HUES6 (cell line): Measurements from ENCODE around the gene NRP2.

ENCODE experiments used
- H3K27ac ChIP-seq: 2 replicates; pipeline ENCODE4 v1.7.0; 2013; ENCODE audit warnings: low read depth, mild to moderate bottlenecking, low read length, inconsistent platforms
- H3K27me3 ChIP-seq: 2 replicates; pipeline ENCODE4 v1.6.1; 2013; ENCODE audit warnings: low read length; ENCODE audit not compliant: control insufficient read depth, insufficient read depth
- H3K36me3 ChIP-seq: 2 replicates; pipeline ENCODE4 v1.6.1; 2013; ENCODE audit warnings: low read length; ENCODE audit not compliant: control insufficient read depth, insufficient read depth
- H3K4me1 ChIP-seq: 2 replicates; pipeline ENCODE4 v1.6.1; 2013; ENCODE audit warnings: low read length; ENCODE audit not compliant: control insufficient read depth, insufficient read depth
- H3K4me3 ChIP-seq: 2 replicates; pipeline ENCODE4 v1.5.1; 2013; ENCODE audit warnings: low read depth, low read length
- H3K9ac ChIP-seq: one replicate; pipeline ENCODE4 v1.6.1; 2013; ENCODE audit warnings: mild to moderate bottlenecking, low read length
- H3K9me3 ChIP-seq: 2 replicates; pipeline ENCODE4 v1.6.1; 2013; ENCODE audit warnings: low read depth, low read length; ENCODE audit not compliant: control insufficient read depth, insufficient read depth

The NRP2 gene

DNA sequence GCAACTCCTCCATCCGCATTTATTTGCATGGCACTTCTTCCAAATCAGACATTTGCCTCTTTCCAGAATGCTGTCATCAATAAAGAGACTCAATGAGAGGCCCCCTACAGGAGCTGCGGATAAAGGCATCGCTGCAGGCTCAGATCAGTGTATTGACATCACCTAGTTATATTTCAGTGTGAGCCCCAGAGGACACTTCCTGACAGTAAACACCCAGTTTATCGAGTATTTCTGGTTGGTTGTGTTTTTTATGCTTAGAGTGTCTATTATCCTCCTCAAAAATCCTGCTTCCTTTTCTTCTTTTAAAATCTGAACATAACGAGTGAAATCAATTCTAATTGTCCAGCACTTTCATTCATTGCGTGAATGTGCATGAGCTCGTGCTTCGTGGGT is 38.8 kb downstream of the NRP2 start:
- H3K9me3 ChIP-seq, result no peaks in the 10 kb centered on the region
- H3K36me3 ChIP-seq, result peaks cover 42% of the 10 kb centered on the region
- no peak overlapping the region for H3K27ac ChIP-seq
- no peak overlapping the region for H3K9ac ChIP-seq
- H3K4me1 ChIP-seq, result peaks cover 43% of the 10 kb centered on the region
- no peak overlapping the region for H3K4me3 ChIP-seq
- no peaks in the 10 kb centered on the region for H3K27me3 ChIP-seq

DNA sequence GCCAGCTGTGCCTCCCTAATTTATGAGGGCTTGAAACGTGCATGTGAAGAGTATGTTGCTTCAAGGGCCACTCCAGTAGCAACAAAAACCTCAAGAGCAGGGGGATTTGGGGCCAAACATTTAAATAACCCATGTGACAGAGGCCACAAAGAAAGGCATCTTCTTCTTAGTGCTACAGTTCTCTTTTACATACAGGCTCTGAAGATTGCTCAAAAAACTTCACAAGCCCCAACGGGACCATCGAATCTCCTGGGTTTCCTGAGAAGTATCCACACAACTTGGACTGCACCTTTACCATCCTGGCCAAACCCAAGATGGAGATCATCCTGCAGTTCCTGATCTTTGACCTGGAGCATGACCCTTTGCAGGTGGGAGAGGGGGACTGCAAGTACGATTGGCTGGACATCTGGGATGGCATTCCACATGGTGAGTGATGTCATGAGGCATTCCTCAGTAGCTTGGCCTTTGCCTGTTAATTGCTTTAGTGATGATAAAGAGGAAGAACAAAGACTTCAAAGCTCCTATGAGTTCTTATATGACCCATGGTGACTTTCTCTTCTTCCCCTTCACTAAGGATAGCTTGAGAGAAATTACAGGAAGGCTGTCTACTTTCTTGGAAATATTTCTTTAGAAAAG is 40.1 kb downstream of the NRP2 start:
- Histone ChIP-seq H3K27me3 (no peaks in the 10 kb centered on the region), H3K9ac (no peak overlapping the region), H3K9me3 (no peaks in the 10 kb centered on the region), H3K4me1 (peaks cover 40% of the 10 kb centered on the region), H3K4me3 (no peak overlapping the region), H3K36me3 (peaks cover 55% of the 10 kb centered on the region), H3K27ac (no peak overlapping the region)

DNA sequence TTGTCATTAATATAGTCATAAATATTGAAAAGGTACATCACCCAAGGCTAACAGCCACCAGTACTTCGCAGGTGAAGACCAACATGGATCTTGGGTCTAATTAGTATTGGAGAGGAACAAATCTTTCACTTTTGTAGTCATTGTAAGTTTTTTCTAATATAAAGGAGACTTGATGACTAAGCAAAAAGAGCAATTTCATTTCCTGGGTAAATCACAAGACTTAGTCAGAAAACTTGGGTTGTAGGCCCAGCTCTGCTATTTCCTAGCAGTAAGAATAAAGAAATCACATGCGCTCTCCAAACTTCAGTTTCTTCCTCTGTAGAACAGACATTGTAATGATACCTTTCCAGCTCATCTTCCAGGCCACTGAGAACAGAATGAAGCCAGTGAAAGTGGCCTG is 40.9 kb downstream of the NRP2 start:
- H3K4me3 ChIP-seq, result no peak overlapping the region
- no peak overlapping the region for H3K9ac ChIP-seq
- H3K36me3 ChIP-seq, result peaks cover 55% of the 10 kb centered on the region
- H3K9me3 ChIP-seq, result no peaks in the 10 kb centered on the region
- H3K27ac ChIP-seq, result no peak overlapping the region
- H3K27me3 ChIP-seq, result no peaks in the 10 kb centered on the region
- peaks cover 40% of the 10 kb centered on the region for H3K4me1 ChIP-seq

DNA sequence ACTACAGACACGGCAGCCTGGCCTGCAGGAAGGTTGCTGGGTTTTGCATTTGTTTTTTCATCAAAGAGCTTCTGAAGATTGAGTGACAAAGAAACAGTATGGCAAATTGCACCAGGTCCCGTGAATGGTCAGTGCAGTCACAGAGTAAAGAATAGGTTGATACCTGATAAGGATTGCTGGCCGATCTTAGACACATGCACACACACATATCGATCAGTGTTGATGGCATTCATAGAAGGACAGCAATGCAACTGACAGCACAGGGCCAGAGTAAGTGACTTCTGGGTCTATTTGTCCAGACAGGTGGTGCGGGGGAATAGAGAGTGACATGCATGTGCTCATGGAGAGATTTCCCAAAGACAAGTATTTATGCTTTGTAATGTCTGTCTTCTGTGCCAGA is 42.8 kb downstream of the NRP2 start:
- no peak overlapping the region for H3K27ac ChIP-seq
- no peak overlapping the region for H3K9ac ChIP-seq
- no peak overlapping the region for H3K4me3 ChIP-seq
- H3K4me1 ChIP-seq, result peaks cover 43% of the 10 kb centered on the region
- H3K27me3 ChIP-seq, result no peaks in the 10 kb centered on the region
- peaks cover 62% of the 10 kb centered on the region for H3K36me3 ChIP-seq
- no peaks in the 10 kb centered on the region for H3K9me3 ChIP-seq

DNA sequence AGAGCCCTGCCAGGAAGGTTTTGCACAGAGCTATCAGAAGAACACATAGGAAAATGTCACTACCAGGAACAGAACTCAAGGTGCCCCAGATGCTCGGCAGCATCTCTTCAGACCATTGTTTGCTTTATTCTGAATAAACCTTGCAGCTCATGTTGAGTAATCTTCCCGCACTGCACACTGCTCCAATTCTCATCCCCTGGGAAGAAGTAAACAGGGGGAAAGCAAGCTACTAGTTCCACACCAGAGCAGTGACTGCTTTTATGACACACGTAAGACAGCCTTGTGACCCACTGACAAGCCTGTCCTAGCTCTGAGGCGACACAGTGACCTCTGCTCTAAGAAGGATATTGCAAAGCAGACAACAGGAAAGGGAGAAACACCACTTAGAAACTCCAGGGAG is 44.2 kb downstream of the NRP2 start:
- Histone ChIP-seq H3K9ac (no peak overlapping the region), H3K4me3 (no peak overlapping the region), H3K27ac (no peak overlapping the region), H3K9me3 (no peaks in the 10 kb centered on the region), H3K4me1 (peaks cover 42% of the 10 kb centered on the region), H3K27me3 (no peaks in the 10 kb centered on the region), H3K36me3 (peaks cover 69% of the 10 kb centered on the region)

DNA sequence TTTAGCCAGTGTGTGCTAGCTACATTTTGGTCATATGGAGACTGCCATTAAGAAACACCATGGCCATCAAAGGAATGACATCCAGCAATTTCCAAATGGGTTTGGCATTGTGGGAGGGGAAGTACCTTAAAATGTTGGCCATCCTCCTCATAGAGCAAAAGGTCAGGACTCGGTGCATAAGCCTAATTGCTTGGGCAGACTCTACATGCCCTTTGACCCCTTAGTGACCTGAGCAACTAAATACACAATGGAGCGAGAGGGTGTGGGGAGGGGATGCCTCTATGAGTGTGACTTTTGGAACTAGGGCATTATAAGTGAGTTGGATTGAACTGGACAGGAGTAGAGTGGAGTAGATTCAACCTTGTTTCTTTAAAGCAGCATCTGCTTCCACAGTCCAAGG is 44.9 kb downstream of the NRP2 start:
- no peak overlapping the region for H3K4me3 ChIP-seq
- H3K27me3 ChIP-seq, result no peaks in the 10 kb centered on the region
- no peak overlapping the region for H3K9ac ChIP-seq
- no peak overlapping the region for H3K27ac ChIP-seq
- peaks cover 72% of the 10 kb centered on the region for H3K36me3 ChIP-seq
- H3K9me3 ChIP-seq, result no peaks in the 10 kb centered on the region
- H3K4me1 ChIP-seq, result peaks cover 40% of the 10 kb centered on the region

DNA sequence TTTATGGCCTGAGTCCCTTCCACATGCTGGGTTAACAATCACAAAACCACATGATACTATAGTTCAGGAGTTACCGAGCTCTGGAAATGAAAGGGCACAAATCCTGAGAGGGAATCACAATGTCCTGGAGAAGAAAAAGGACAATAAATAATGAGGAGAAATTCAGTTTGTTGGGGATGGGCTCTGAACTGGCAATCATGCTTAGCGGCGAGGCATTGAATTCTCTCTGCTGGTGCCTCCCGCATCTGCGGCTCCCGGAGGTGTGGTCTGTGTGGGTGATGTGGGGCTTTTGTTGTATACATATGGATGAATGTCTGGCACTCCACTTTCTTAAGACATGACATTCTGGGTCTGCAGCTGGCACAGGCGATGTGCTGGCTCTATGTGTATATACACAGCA is 46.1 kb downstream of the NRP2 start:
- H3K9ac ChIP-seq, result no peak overlapping the region
- no peaks in the 10 kb centered on the region for H3K27me3 ChIP-seq
- H3K9me3 ChIP-seq, result no peaks in the 10 kb centered on the region
- no peak overlapping the region for H3K27ac ChIP-seq
- peaks cover 65% of the 10 kb centered on the region for H3K36me3 ChIP-seq
- H3K4me3 ChIP-seq, result no peak overlapping the region
- peaks cover 37% of the 10 kb centered on the region for H3K4me1 ChIP-seq

DNA sequence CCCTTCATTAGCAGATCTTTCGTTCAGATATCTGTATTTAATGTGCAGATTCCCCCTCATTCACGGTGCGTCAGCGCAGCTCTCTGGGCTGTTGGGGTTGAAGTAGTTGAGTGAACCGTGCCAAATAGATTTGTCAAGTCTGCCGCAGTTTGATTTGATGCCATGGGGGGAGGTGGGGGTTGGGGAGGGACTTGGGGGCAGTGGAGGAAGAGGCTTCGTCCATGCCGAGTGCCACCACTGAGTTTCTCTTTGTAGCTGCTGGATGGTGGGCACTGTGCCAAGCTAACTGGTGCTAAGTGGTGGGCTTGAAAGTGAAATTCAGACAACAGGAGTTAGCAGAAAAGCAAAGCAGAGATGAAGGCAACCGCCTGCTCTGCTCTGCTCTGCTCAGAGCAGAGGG is 47.9 kb downstream of the NRP2 start:
- Histone ChIP-seq H3K9ac (no peak overlapping the region), H3K9me3 (no peaks in the 10 kb centered on the region)

DNA sequence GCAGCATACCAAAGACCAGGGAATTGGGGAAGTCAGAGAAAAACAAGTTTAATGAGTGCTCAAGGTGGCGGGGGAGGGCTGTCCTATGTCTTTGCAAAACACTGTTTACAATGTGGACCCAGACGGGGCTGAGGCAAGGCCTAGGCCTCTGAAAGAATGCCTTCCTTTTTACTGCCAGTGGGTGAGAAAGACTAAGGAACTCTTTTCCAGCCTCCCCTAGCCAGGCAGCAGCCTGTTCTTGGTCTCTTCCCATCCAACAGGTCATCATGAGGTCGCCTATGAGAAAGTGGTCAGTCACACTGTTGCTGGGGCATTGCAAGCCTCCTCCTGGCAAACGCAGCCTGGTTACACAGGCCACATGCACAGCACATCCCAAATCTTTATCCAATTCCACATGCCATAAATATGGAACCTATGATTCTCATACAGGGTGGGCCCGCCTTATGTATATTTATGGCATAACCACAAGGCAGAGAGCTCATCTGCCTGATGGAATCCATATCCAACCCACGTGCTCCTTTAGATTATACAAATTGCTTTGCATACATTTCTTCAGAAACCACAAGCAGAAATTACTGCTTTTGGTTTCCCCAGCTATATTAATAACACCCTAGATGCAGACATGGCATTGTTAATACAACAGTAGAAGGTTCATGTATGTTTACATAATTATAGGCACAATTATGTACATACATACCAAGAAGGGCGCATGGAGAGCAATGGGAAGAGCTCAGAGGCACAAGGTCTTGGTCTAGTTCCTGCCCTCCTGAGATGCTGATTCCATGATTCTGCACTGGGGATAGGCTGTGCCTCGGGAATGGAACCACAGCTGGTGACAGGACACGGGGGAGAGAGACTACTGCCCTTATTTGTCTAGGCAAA is 48.6 kb downstream of the NRP2 start:
- H3K36me3 ChIP-seq, result peaks cover 47% of the 10 kb centered on the region
- H3K27ac ChIP-seq, result no peak overlapping the region
- no peak overlapping the region for H3K4me3 ChIP-seq
- H3K9me3 ChIP-seq, result no peaks in the 10 kb centered on the region
- no peaks in the 10 kb centered on the region for H3K27me3 ChIP-seq
- H3K9ac ChIP-seq, result no peak overlapping the region
- H3K4me1 ChIP-seq, result peaks cover 54% of the 10 kb centered on the region

More for the DNA sequence above, 47.9 kb downstream of the NRP2 start:
- H3K4me3 ChIP-seq, result no peak overlapping the region
- H3K27me3 ChIP-seq, result no peaks in the 10 kb centered on the region
- no peak overlapping the region for H3K27ac ChIP-seq
- peaks cover 54% of the 10 kb centered on the region for H3K36me3 ChIP-seq
- peaks cover 54% of the 10 kb centered on the region for H3K4me1 ChIP-seq

DNA sequence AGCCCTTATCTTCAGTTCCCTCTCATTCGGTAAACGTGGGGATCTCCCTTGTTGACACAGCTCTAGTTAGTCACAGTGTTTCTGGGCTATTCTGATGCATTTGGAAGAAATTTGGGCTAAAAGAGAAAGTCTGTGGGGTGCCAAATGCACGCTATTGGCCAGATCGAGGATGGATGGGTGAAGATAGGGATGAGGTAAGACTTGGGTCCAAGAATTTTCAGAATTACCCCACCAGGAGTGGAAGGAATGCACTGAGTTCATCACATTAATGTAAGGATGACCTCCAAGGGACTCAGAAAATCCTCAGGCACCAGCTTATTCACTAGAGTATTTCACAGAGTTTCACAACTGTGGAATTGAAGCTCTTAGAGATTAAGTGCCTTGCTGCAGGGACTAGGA is 49.3 kb downstream of the NRP2 start:
- Histone ChIP-seq H3K9ac (no peak overlapping the region), H3K27ac (no peak overlapping the region), H3K9me3 (no peaks in the 10 kb centered on the region), H3K4me3 (no peak overlapping the region), H3K4me1 (peaks cover 54% of the 10 kb centered on the region), H3K36me3 (peaks cover 42% of the 10 kb centered on the region), H3K27me3 (no peaks in the 10 kb centered on the region)

DNA sequence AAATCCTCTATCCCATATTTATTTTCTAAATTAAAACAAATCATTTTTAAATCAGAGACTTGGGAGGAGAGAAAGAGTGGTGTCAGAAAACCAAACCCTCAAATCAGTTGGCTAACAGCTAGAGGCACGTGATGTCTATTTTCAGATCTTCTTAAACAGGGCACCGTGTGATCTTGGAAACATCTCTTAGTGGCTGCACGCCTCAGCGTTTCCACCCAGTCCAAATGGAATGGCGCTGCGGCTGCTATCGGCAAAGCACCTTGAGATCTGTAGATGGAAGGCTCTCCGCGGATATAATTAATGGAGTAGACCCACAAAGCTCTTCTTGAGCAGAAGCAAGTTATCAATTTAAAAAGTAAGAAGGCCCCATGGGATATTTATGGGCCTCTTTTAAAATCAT is 50.0 kb downstream of the NRP2 start:
- H3K27me3 ChIP-seq, result no peaks in the 10 kb centered on the region
- no peak overlapping the region for H3K9ac ChIP-seq
- no peak overlapping the region for H3K27ac ChIP-seq
- H3K4me1 ChIP-seq, result peaks cover 54% of the 10 kb centered on the region
- H3K9me3 ChIP-seq, result no peaks in the 10 kb centered on the region
- H3K36me3 ChIP-seq, result peaks cover 39% of the 10 kb centered on the region
- H3K4me3 ChIP-seq, result no peak overlapping the region
